ENCODE measurements around the gene FLCN.

The FLCN gene

DNA sequence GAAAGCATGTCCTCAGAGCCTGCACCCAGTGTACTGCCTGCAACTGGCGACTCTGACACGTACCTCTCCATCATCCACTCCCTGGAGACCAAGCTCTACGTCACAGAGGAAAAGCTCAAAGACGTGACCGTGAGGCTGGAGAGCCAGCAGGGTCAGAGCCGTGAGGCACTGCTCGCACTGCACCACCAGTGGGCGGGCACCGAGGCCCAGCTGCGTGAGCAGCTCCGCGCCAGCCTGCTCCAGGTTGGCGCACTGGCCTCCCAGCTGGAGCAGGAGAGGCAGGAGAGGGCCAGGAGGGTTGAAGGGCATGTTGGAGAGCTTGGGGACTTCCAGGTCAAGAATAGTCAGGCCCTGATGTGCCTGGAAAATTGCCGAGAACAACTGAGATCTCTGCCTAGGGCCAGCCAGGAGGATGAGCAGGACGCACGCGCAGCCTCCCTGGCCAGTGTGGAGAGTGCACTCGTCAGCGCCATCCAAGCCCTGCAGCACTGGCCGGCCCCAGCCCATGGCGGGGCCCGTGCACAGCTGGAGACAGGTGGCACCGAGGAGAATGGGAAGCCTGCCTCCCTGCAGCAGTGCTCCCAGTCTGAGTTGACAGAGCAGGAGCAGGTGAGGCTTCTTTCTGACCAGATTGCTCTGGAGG is 71.2 kb downstream of the FLCN start:
- DNase-seq, result no peak

DNA sequence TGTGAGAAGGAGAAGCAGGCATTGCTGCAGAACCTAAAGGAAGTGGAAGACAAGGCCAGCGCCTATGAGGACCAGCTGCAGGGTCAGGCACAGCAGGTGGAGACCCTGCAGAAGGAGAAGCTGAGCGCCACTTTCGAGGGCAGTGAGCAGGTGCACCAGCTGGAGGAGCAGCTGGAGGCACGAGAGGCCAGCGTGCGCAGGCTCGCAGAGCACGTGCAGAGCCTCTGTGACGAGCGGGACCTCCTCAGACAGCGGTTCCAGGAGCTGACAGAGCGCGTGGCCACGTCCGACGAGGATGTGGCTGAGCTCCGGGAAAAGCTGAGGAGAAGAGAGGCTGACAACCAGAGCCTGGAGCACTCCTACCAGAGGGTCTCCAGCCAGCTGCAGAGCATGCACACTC is 72.3 kb downstream of the FLCN start:
- no peak for DNase-seq

DNA sequence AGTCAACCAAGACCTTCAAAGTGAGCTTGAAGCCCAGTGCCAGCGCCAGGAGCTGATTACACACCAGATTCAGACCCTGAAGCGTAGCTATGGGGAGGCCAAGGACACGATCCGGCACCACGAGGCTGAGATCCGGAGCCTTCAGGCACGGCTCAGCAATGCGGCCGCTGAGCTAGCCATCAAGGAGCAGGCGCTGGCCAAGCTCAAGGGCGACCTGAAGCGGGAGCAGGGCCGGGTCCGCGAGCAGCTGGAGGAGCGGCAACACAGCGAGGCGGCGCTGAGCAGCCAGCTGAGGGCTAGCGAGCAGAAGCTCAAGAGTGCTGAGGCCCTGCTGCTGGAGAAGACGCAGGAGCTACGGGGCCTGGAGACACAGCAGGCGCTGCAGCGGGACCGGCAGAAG is 72.8 kb downstream of the FLCN start:
- DNase-seq, result no peak
